Breast epithelium (tissue), 3 donors: ENCODE data around the gene LAMTOR2.

Experiments
- POLR2A ChIP-seq: fragments of 450-650 bp; IDR thresholded peaks from one replicate; pipeline ENCODE4 v1.6.1; 2016; ENCODE audit warnings: antibody characterized with exemption, mild to moderate bottlenecking, moderate library complexity
- TF ChIP-seq, protein P1 (sequence below), 3 donors: fragments of 450-650 bp; IDR thresholded peaks; one replicate each; pipeline ENCODE4 v1.5.1; 2016 to 2017; ENCODE audit warnings: antibody characterized with exemption in 3 of 3, mild to moderate bottlenecking in 3 of 3, moderate library complexity in 3 of 3

DNA sequence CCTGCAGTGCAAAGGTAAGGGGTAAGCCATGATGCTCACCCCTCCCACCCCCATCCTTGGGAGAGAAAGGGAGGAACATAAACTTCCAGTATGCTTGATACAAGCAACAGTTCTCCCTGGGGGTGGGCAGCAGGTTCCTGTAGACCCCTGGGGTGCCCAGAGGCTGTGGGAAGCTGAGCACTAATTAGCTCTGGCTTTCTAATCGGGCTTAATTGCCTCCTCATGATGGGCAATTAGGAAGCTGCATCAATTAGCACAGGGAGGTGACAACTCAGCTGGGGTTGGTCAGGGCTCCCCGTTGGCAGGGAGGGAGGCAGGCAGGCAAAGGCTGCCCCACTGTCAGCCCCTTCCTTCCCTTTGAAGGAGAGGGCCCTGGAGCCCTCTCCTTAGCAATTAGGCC is 44.2 kb downstream of the LAMTOR2 start:
- TF ChIP-seq, protein P1, sequence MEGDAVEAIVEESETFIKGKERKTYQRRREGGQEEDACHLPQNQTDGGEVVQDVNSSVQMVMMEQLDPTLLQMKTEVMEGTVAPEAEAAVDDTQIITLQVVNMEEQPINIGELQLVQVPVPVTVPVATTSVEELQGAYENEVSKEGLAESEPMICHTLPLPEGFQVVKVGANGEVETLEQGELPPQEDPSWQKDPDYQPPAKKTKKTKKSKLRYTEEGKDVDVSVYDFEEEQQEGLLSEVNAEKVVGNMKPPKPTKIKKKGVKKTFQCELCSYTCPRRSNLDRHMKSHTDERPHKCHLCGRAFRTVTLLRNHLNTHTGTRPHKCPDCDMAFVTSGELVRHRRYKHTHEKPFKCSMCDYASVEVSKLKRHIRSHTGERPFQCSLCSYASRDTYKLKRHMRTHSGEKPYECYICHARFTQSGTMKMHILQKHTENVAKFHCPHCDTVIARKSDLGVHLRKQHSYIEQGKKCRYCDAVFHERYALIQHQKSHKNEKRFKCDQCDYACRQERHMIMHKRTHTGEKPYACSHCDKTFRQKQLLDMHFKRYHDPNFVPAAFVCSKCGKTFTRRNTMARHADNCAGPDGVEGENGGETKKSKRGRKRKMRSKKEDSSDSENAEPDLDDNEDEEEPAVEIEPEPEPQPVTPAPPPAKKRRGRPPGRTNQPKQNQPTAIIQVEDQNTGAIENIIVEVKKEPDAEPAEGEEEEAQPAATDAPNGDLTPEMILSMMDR (IDR thresholded peaks at IDR 0.05): no peak
- no peak for TF ChIP-seq POLR2A
